ENCODE results near the gene AKAP8.

DNA sequence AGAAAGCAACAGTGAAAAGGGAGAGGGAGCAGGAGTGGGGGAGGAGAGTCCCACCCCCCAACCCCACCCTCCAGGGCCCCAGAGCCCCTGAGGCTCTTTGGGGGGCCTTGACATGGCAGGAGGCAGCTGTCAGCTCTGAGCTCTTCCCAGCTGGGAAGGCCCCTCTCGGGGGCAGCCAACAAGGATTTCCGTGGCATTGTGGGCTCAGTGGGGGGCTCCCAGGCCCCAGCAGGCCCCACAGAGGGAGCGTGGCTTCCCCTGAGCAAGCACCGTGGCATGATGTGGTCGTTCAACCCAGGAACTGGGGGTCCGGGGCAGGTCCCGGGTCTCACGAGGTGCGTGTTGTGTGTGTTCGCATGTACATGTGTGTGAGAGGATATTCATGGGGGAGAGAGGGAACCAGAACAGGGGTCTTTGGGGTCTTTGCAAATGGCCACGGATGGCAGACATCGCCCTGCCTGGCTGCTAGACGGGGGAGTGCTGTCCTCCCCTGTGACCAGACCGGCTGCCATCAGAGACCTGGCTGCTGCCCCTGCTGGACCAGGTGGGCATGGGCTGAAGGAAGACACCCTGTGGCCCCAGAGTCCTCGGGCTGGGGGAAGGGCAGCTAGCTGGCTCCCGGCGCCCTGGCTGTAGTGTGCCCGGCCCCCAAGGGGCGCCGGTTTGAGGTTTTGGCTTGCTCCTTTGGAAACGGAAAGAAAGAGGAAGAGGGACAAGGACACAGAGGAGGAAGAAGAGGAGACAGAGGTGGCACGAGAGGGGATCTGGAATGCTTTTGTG is 42.9 kb upstream of the AKAP8 start:
- TF ChIP-seq, protein P1, sequence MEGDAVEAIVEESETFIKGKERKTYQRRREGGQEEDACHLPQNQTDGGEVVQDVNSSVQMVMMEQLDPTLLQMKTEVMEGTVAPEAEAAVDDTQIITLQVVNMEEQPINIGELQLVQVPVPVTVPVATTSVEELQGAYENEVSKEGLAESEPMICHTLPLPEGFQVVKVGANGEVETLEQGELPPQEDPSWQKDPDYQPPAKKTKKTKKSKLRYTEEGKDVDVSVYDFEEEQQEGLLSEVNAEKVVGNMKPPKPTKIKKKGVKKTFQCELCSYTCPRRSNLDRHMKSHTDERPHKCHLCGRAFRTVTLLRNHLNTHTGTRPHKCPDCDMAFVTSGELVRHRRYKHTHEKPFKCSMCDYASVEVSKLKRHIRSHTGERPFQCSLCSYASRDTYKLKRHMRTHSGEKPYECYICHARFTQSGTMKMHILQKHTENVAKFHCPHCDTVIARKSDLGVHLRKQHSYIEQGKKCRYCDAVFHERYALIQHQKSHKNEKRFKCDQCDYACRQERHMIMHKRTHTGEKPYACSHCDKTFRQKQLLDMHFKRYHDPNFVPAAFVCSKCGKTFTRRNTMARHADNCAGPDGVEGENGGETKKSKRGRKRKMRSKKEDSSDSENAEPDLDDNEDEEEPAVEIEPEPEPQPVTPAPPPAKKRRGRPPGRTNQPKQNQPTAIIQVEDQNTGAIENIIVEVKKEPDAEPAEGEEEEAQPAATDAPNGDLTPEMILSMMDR (IDR thresholded peaks at IDR 0.05): no peak
- no peak for TF ChIP-seq POLR2A (IDR thresholded peaks at IDR 0.05)

Data from thyroid gland (tissue), 4 donors.